HepG2 (cell line): ENCODE data around the gene COL9A2. TPM values are rescaled to one million over a fixed set of nuclear protein-coding genes. Genes with fewer than 3 reads are reported as not detected.
A peak's percentile ranks its signal among the peaks of the same experiment; 100 is the strongest.

Source experiments
- AFF4 ChIP-seq: sonication (generic); formaldehyde crosslinking; IDR thresholded peaks from 2 replicates; pipeline ENCODE4 v1.4.0; 2020; ENCODE audit warnings: missing genetic modification reagents
- ATF2 ChIP-seq: sonication (generic); formaldehyde crosslinking; IDR thresholded peaks from 2 replicates; pipeline ENCODE4 v1.4.0; 2020; ENCODE audit warnings: missing genetic modification reagents
- E2F2 ChIP-seq: sonication (generic); formaldehyde crosslinking; IDR thresholded peaks from 2 replicates; pipeline ENCODE4 v1.4.0; 2020; ENCODE audit warnings: missing genetic modification reagents, borderline replicate concordance
- GLMP ChIP-seq: sonication (generic); formaldehyde crosslinking; IDR thresholded peaks from 2 replicates; pipeline ENCODE4 v1.9.0; 2021; ENCODE audit warnings: missing genetic modification reagents, mild to moderate bottlenecking, borderline replicate concordance
- HDAC6 ChIP-seq: fragments of 200-600 bp; sonication (generic); IDR thresholded peaks from 2 replicates; pipeline ENCODE4 v1.7.0; 2017; ENCODE audit warnings: mild to moderate bottlenecking, antibody characterized with exemption, low read length, low read depth
- MAX ChIP-seq: IDR thresholded peaks from 2 replicates; pipeline ENCODE4 v1.6.1; 2012; ENCODE audit warnings: inconsistent platforms
- MIER3 ChIP-seq: IDR thresholded peaks from 2 replicates; pipeline ENCODE4 v1.6.1; 2016; ENCODE audit warnings: missing compliant biosample characterization, borderline replicate concordance
- POGK ChIP-seq: sonication (generic); formaldehyde crosslinking; conservative IDR thresholded peaks from 2 replicates; pipeline ENCODE4 v1.8.0; 2022; ENCODE audit warnings: mild to moderate bottlenecking, moderate library complexity, missing genetic modification reagents
- SKI ChIP-seq: fragments of 450-650 bp; IDR thresholded peaks from one replicate; pipeline ENCODE4 v1.6.1; 2018; ENCODE audit warnings: mild to moderate bottlenecking; ENCODE audit not compliant: partially characterized antibody
- SOX5 ChIP-seq: IDR thresholded peaks from 2 replicates; pipeline ENCODE4 v1.6.1; 2016; ENCODE audit warnings: borderline replicate concordance
- TOPORS ChIP-seq: sonication (generic); formaldehyde crosslinking; IDR thresholded peaks from 2 replicates; pipeline ENCODE4 v1.8.0; 2023; ENCODE audit warnings: mild to moderate bottlenecking, missing genetic modification reagents
- YEATS2 ChIP-seq: sonication (generic); formaldehyde crosslinking; IDR thresholded peaks from 2 replicates; pipeline ENCODE4 v1.4.0; 2020; ENCODE audit warnings: missing genetic modification reagents, borderline replicate concordance
- ZGPAT ChIP-seq: IDR thresholded peaks from 2 replicates; pipeline ENCODE4 v1.6.1; 2016; ENCODE audit warnings: mild to moderate bottlenecking
- ZNF317 ChIP-seq: sonication (generic); formaldehyde crosslinking; IDR thresholded peaks from 2 replicates; pipeline ENCODE4 v1.5.0; 2020; ENCODE audit warnings: mild to moderate bottlenecking, missing genetic modification reagents
- ZNF572 ChIP-seq: sonication (generic); formaldehyde crosslinking; IDR thresholded peaks from 2 replicates; pipeline ENCODE4 v1.5.1; 2020; ENCODE audit warnings: mild to moderate bottlenecking, missing genetic modification reagents
- ZNF629 ChIP-seq: sonication (generic); formaldehyde crosslinking; conservative IDR thresholded peaks from 2 replicates; pipeline ENCODE4 v1.5.0; 2020; ENCODE audit warnings: missing genetic modification reagents
- ZNF652 ChIP-seq: IDR thresholded peaks from 2 replicates; pipeline ENCODE4 v1.6.1; 2016; ENCODE audit warnings: low read depth, borderline replicate concordance
- ZZZ3 ChIP-seq: sonication (generic); formaldehyde crosslinking; IDR thresholded peaks from 2 replicates; pipeline ENCODE4 v1.4.0; 2020; ENCODE audit warnings: missing genetic modification reagents, mild to moderate bottlenecking, borderline replicate concordance
- polyA plus RNA-seq, 8 experiments: library from polyadenylated mRNA; depleted of rRNA in 3 of 8; stranded (reverse) in 7 of 8; unstranded in 1 of 8; fragments of >200 nt; fragmentation: Illumina TruSeq in 4 of 8; extraction: Trizol in 4 of 8; gene quantifications; 2 replicates each; pipeline versions ENCODE4 v1.2.1 to v1.2.3, GENCODE V29; 2011 to 2016; ENCODE audit warnings: low read depth in 4 of 8, missing spikeins in 1 of 8, mixed read lengths in 1 of 8; ENCODE audit not compliant: insufficient read depth in 1 of 8
- total RNA-seq, 5 experiments: library from RNA; depleted of rRNA; stranded (reverse); fragments of >200 nt; fragmentation: Illumina TruSeq; extraction: Trizol; gene quantifications; 2 replicates each; pipeline ENCODE4 v1.2.3, GENCODE V29; 2016; ENCODE audit warnings: low read depth in 1 of 5

Gene COL9A2
- total and polyA plus RNA-seq, 2 of the 13 experiments (the other 11 are each of a cell fraction or from before 2014, with no cell fraction given) = 20.2 to 26.9 TPM

- no peak for TF ChIP-seq ATF2 (CRISPR knock-in tag)
- TF ChIP-seq ZZZ3 (CRISPR knock-in tag) = no peak
- no peak for TF ChIP-seq ZNF317
- no peak for TF ChIP-seq TOPORS (CRISPR knock-in tag)
- TF ChIP-seq HDAC6 = no peak
- 0 out of 2 replicates have a peak, but pooled peaks have one; percentile 31 for TF ChIP-seq ZNF652
- no peak for TF ChIP-seq GLMP (CRISPR knock-in tag)
- peak; percentile 19; the same call in 1 of the 2 replicates for TF ChIP-seq MIER3 (CRISPR knock-in tag)
- TF ChIP-seq SKI = peak; percentile 43
- TF ChIP-seq ZNF572 = no peak
- TF ChIP-seq YEATS2 (CRISPR knock-in tag) = peak; percentile 35; the same call in 1 of the 2 replicates
- TF ChIP-seq POGK (CRISPR knock-in tag) = peak; percentile 60; the same call in 1 of the 2 replicates
- TF ChIP-seq ZGPAT (CRISPR knock-in tag) = peak; percentile 42; the same call in 1 of the 2 replicates
- peak; percentile 90 for TF ChIP-seq MAX
- TF ChIP-seq AFF4 (CRISPR knock-in tag) = 0 out of 2 replicates have a peak, but pooled peaks have one; percentile 52
- peak; percentile 40; the same call in 1 of the 2 replicates for TF ChIP-seq SOX5 (CRISPR knock-in tag)
- TF ChIP-seq E2F2 (CRISPR knock-in tag) = no peak
- 0 out of 2 replicates have a peak, but pooled peaks have one; percentile 19 for TF ChIP-seq ZNF629
Measured at GRCh38 chr1:40315239-40315794, 1.8 kb downstream of the COL9A2 start (continued).
